ENCODE data around the gene NOXA1.

GRCh38 chr9:137465720-137466388 lies 42.7 kb downstream of the NOXA1 start:
- TF ChIP-seq POLR2A (IDR thresholded peaks at IDR 0.05) (no peak), CTCF (IDR thresholded peaks at IDR 0.05) (no peak)
